Measurements from ENCODE around the gene NUP88.

Gene NUP88

GRCh38 chr17:5418858-5419355 is 555 bp downstream of the NUP88 start:
- peak; percentile 9 for DNase-seq

DNA sequence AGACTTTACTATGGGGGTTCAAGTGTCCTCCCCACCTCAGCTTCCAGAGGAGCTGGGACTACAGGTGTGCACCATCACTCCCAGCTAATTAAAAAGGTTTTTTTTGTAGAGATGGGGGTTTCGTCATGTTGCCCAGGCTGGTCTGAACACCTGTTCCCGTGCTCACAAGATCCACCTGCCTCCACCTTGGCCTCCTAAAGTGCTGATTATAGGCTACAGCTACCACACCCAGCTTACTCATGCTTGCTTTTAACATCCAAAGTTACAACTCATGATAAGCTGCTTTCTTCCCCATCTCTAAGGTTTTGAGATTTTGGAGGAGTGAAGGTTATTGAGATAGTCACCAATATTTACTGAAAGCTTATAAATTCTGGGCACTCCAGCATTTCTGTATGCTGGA is 2.6 kb downstream of the NUP88 start:
- DNase-seq = no peak

- no peak for DNase-seq
Measured at GRCh38 chr17:5413682-5414081, 5.8 kb downstream of the NUP88 start.

GRCh38 chr17:5410594-5411272 is 8.7 kb downstream of the NUP88 start:
- DNase-seq = no peak

GRCh38 chr17:5408186-5408585 is 11.3 kb downstream of the NUP88 start:
- no peak for DNase-seq

GRCh38 chr17:5405400-5405799 is 14.1 kb downstream of the NUP88 start:
- DNase-seq = no peak

- DNase-seq = no peak
Measured at GRCh38 chr17:5399767-5400166, 19.7 kb downstream of the NUP88 start.

DNA sequence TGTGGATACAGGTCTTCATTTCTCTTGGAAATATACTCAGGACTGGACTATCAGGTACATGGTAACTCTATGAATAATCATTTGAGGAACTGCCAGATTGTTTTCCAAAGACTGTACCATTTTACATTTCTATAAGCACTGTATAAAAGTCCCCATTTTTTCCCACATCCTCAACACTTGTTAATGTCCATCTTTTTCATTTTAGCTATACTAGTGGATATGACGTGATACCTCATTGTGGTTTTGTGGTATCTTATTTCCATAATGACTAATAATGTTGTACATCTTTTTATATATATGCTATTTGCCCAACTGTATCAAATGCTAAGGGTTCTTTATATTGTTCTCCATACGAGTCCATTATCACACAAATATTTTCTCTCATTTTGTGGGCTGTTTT is 22.9 kb downstream of the NUP88 start:
- no peak for DNase-seq

DNA sequence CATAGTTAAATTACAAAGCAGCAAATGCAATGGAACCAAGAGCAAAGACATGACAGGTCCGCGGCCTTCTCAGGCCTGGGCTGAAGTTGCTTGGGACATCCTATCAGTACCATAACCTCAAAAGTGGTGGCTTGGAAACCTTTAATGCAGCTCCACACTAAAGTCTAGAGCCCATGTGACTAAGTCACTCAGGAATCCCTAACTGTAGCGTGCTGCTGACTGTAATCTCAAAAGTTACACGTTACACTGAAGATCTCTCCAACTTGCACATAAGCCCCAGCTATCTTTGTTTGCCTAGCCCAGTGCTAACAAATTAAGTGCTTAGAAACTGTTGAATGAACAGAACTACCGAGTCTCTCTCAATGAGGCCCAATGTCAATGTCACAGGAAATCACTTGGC is 27.8 kb downstream of the NUP88 start:
- DNase-seq = no peak

DNA sequence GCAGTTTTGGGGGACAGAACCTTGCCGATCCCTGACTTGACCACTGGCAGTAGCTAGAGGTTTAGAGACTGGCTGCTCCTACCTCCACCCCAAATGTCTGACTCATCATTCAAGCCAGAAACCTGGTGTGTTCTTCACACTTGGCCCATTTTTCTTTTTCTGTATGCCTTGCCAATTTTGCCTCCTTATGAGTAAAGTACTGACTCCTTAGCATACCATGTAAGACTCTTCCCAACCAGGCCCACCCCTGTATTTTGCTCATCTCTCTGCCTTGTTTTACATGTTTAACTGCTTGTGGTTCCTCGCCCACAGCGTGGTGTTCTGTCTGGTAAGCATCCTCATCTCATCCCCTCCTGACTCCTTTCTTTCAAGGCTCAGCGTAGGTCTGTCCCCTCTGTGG is 37.9 kb downstream of the NUP88 start:
- DNase-seq = no peak

- no peak for DNase-seq
Measured at GRCh38 chr17:5380491-5381135, 38.8 kb downstream of the NUP88 start.

- no peak for DNase-seq
Measured at GRCh38 chr17:5379351-5380107, 39.9 kb downstream of the NUP88 start.

DNA sequence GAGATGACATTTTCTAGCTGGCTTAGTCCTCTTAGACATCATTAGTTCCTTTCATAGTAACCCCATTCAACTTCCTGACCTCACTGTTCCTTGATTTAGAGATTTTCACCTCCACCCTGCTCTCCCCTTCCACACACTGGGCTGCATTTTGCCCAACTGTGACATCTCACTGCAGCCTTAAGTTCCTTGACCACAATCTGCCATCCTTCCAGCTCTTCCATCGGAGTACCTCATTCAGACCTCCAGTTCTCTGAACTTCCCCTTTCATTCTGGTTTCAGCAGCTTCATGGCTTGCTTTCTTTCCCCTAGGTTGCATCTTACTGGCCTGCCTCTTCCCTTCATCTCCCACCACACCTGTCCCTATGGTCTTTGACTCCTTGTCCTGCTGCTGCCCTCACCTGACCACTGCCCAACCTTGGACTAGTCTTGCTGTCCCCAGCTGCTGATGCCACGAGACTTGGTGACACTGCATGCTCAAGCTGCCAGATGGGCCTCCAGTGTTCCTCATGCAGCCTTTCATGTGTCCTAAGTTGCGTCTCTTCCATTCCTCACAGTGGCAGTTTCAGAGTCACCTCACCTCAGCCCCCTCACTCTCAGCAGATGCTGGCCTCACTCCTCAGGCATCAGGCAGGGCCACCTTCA is 40.8 kb downstream of the NUP88 start:
- no peak for DNase-seq

DNA sequence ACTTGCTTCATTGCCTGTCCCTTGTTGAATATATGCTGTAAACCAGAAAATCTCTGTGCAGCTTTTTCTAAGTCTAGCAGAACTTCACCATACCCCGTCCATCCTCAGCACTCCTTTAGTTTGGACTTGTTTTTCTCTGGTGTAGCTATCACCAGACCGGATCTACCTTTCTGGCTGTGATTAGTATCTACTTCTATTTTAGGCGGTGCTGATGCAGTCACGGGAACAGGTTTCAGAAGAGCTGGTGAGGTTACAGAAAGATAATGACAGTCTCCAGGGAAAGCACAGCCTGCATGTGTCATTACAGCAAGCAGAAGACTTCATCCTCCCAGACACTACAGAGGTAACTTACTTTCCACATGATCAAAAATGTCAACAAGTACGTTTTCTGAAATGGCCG is 46.4 kb downstream of the NUP88 start:
- peak; percentile 0 for DNase-seq

DNA sequence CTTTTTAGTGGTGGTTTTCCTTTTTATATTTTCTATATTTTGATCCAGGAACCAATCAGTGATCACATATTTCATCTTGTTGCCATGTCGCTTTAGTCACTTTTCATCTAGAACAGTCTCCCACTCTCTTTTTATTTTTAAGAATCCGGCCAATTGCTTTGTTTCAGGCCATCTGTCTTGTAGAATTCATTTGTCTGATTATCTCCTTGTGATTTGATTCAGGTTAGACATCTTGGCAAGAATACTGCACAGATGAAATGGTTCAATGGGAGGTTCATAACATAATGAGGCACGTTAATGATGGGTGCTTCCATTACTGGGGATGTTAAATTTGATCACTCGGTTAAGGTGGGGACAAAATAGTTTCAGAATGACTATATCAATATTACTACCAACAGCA is 49.1 kb downstream of the NUP88 start:
- no peak for DNase-seq

DNA sequence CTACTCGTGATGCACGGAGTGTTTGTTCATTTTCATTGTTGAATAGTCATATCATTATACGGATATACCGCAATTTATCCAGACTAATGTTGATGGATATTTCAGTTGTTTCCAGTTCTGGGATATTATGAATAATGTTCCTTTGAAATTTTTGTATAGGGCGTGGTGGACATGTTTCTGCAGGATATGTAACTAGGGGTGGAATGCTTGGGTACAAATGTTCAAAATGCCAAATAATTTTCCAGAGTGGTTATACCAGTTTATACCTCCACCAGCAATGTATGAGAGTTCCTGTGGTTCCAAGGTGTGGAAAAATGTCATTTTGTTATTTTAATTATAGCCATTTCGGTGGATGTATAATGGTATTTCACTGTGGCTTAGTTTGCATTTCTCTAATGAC is 53.6 kb downstream of the NUP88 start:
- no peak for DNase-seq

- DNase-seq = no peak
Measured at GRCh38 chr17:5364696-5365095, 54.8 kb downstream of the NUP88 start.

DNA sequence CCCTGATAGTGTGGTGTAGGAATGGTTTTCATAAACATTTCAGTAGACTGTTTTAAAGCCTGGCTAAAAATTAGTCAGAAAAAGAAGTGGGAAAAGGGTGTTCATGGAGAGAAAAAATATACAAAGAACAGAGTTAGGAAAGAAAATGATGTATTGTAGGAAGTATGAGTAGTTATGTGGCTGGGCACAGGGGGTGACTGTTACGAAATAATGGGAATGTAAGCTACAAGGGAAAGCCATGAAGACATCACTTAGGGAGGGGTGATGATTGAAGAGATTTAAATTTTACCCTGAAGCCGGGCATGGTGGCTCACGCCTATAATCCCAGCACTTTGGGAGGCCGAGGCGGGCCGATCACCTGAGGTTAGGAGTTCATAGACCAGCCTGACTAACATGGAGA is 55.3 kb downstream of the NUP88 start:
- no peak for DNase-seq

DNA sequence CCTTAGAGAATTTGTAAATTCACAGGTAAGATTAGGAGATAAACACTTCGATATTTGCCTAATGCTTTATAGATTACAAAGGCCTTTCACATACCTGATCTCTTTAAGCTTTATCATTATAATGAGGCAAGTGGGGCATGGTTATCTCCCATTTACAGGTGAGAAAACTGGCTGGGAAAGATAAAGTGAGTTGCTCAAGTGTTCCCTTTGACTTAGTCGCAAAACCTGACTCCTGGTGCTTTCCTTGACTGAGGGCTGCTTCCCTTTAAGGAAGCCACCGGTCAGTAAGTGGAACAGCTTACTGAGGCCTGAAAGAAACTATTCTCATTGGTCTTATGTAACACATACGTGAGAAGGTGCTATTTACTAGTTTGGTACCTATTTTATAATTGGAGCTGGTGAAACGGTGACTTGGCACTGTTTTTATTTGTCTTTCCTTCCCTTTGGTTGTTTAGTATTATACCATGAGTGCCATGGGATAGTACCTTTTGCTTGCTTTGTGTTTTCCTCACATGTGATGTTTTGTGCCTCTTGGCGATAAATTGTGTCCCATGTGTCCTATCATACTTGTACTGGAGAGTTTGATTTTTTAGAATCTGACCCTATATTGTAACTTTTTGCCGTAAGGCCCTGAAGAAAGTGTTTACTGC is 57.2 kb downstream of the NUP88 start:
- DNase-seq = no peak

GRCh38 chr17:5361426-5361825 is 58.0 kb downstream of the NUP88 start:
- no peak for DNase-seq

DNA sequence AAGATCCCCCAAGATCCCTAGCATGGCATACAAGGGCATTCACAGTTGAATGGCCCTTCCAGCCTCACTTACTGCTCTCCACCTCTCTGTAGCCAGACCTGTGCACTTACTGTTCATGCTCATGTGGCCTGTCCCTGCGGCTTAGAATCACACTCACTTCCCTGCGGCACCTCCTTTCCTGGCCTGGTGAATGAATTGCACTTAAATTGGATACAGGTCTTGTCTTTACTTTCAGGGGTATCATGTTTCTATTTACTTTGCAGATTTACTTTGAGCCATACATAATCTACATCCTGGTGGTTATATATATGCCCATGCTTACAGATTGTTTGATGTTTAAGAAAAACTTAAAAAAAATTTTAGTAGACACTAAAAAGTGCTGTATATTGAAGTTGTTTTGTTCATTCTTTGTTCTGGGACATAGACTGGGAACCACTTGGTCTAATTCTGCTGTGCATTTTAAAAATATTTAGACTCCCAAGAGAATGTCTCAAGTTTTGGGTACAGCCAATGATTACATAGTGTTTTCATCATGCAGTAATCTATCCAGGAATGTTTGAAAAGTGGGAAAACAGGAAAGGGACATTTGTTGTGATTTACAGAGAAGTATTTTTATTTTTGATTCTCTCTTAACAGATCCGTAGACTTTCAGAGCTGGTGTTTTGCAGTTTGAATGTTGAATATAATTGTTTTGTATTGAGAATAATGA is 63.9 kb downstream of the NUP88 start:
- no peak for DNase-seq

GRCh38 chr17:5354886-5355415 is 64.5 kb downstream of the NUP88 start:
- DNase-seq = no peak
